HG02943 (cell line): Measurements from ENCODE around the gene PRELP.
"Not testable (repeated sequence)": the region's sequence is repeated elsewhere in the genome, so short reads cannot be mapped to it uniquely, and the experiment has no call there.

Source experiments
- ATAC-seq: cut with Tn5 transposase; IDR thresholded peaks from one replicate; pipeline ENCODE4 v1.9.1; 2021; ENCODE audit warnings: mild to moderate bottlenecking, low read depth, moderate library complexity; ENCODE audit not compliant: unreplicated experiment

PRELP gene

GRCh38 chr1:203453016-203453415 lies 22.6 kb upstream of the PRELP start:
- no peak for ATAC-seq

GRCh38 chr1:203453616-203454015 lies 22.0 kb upstream of the PRELP start:
- ATAC-seq = no peak

- no peak for ATAC-seq
These were observed 20.6 kb upstream of the PRELP start for GRCh38 chr1:203454986-203455471.

- ATAC-seq = no peak
These were observed 19.9 kb upstream of the PRELP start for GRCh38 chr1:203455706-203456105.

- no peak for ATAC-seq
These were observed 19.0 kb upstream of the PRELP start for GRCh38 chr1:203456577-203456976.

- no peak for ATAC-seq
These were observed 17.5 kb upstream of the PRELP start for GRCh38 chr1:203458078-203458477.

GRCh38 chr1:203459671-203460201 lies 15.9 kb upstream of the PRELP start:
- ATAC-seq = no peak

GRCh38 chr1:203461717-203462116 lies 13.9 kb upstream of the PRELP start:
- no peak for ATAC-seq

- no peak for ATAC-seq
These were observed 13.5 kb upstream of the PRELP start for GRCh38 chr1:203462143-203462542.

- ATAC-seq = no peak
These were observed 12.7 kb upstream of the PRELP start for GRCh38 chr1:203462878-203463277.

GRCh38 chr1:203463469-203464062 lies 12.0 kb upstream of the PRELP start:
- no peak for ATAC-seq

GRCh38 chr1:203464226-203464625 lies 11.4 kb upstream of the PRELP start:
- no peak for ATAC-seq

- no peak for ATAC-seq
These were observed 10.9 kb upstream of the PRELP start for GRCh38 chr1:203464743-203465142.

GRCh38 chr1:203465146-203465798 lies 10.3 kb upstream of the PRELP start:
- no peak for ATAC-seq

- no peak for ATAC-seq
These were observed 9.7 kb upstream of the PRELP start for GRCh38 chr1:203465948-203466347.

GRCh38 chr1:203466906-203467549 lies 8.6 kb upstream of the PRELP start:
- not testable (repeated sequence) for ATAC-seq

- no peak for ATAC-seq
These were observed 8.1 kb upstream of the PRELP start for GRCh38 chr1:203467550-203467921.

GRCh38 chr1:203468326-203468725 lies 7.3 kb upstream of the PRELP start:
- no peak for ATAC-seq

- no peak for ATAC-seq
These were observed 5.4 kb upstream of the PRELP start for GRCh38 chr1:203470240-203470639.

- no peak for ATAC-seq
These were observed 3.8 kb upstream of the PRELP start for GRCh38 chr1:203471841-203472240.

GRCh38 chr1:203473281-203473680 lies 2.3 kb upstream of the PRELP start:
- ATAC-seq = no peak
